ENCODE measurements around the gene MORN1.

MORN1 gene

GRCh38 chr1:2344121-2344681 lies 47.2 kb downstream of the MORN1 start:
- Histone ChIP-seq H4K8ac (ENCODE audit: low read depth, low read length) (no peak overlapping the region), H3K79me1 (ENCODE audit: low read depth, low read length) (peaks cover 2% of the 10 kb centered on the region), H2BK15ac (ENCODE audit: low read length) (peak overlapping the region; percentile 91), H3K14ac (ENCODE audit: low read length) (no peak overlapping the region), H3K4me2 (ENCODE audit: insufficient read depth, low read length, poor library complexity, severe bottlenecking) (no peak overlapping the region), H3K27me3 (ENCODE audit: control insufficient read depth in 3 of 3, insufficient read depth in 3 of 3, low read depth in 1 of 3, low read length in 3 of 3) (no peaks in the 10 kb centered on the region), H3K36me3 (replicated peaks in 1 of 2; ENCODE audit: control insufficient read depth in 2 of 2, insufficient read depth in 2 of 2, low read length in 2 of 2) (no peaks in the 10 kb centered on the region), H3K23ac (ENCODE audit: low read depth, low read length, poor library complexity) (peak overlapping the region; percentile 89), H4K91ac (ENCODE audit: low read depth, low read length, poor library complexity) (peak overlapping the region; percentile 53), H3K9me3 (replicated peaks in 1 of 2; ENCODE audit: control insufficient read depth in 2 of 2, insufficient read depth in 1 of 2, low read depth in 1 of 2, low read length in 2 of 2) (peaks cover 0 to 2% of the 10 kb centered on the region in 2 donors), H2BK12ac (ENCODE audit: low read length) (no peak overlapping the region), H2BK5ac (ENCODE audit: low read length) (no peak overlapping the region), H3K18ac (ENCODE audit: low read length) (peak overlapping the region; percentile 80), H3K4me3 (ENCODE audit: low read length in 2 of 2) (no peak overlapping the region), H2AK5ac (ENCODE audit: low read depth, low read length) (peak overlapping the region; percentile 64), H3K4me1 (ENCODE audit: control insufficient read depth in 2 of 2, insufficient read depth in 1 of 2, low read depth in 1 of 2, low read length in 2 of 2) (peaks cover 6 to 12% of the 10 kb centered on the region in 2 donors), H3K9ac (ENCODE audit: low read depth, low read length, poor library complexity) (no peak overlapping the region), H2BK120ac (ENCODE audit: low read depth, low read length) (peak overlapping the region; percentile 9), H3K4ac (ENCODE audit: low read length) (no peak overlapping the region), H3K27ac (replicated peaks; ENCODE audit: low read length) (no peak overlapping the region), H2AFZ (ENCODE audit: low read length) (no peak overlapping the region)
- no peak for DNase-seq (ENCODE audit: low spot score)
- WGBS, 2 donors (ENCODE audit: extremely low coverage in 2 of 2, insufficient read length in 2 of 2, insufficient replicate concordance in 1 of 2): no CpG with 5 or more reads among the region's 24 CpGs

- no peak for DNase-seq (ENCODE audit: low spot score)
- peak overlapping the region; percentile 29 for H2AFZ ChIP-seq (ENCODE audit: low read length)
- no peak overlapping the region for H4K91ac ChIP-seq (ENCODE audit: low read depth, low read length, poor library complexity)
- peak overlapping the region; percentile 91 for H2BK15ac ChIP-seq (ENCODE audit: low read length)
- H3K4me2 ChIP-seq (ENCODE audit: insufficient read depth, low read length, poor library complexity, severe bottlenecking): no peak overlapping the region
- no peaks in the 10 kb centered on the region for H3K27me3 ChIP-seq (ENCODE audit: control insufficient read depth in 3 of 3, insufficient read depth in 3 of 3, low read depth in 1 of 3, low read length in 3 of 3)
- no peaks in the 10 kb centered on the region for H3K79me1 ChIP-seq (ENCODE audit: low read depth, low read length)
- no peak overlapping the region for H3K9ac ChIP-seq (ENCODE audit: low read depth, low read length, poor library complexity)
- H2BK5ac ChIP-seq (ENCODE audit: low read length): no peak overlapping the region
- H4K8ac ChIP-seq (ENCODE audit: low read depth, low read length): no peak overlapping the region
- WGBS, 2 donors (ENCODE audit: extremely low coverage in 2 of 2, insufficient read length in 2 of 2, insufficient replicate concordance in 1 of 2): no CpG with 5 or more reads among the region's 39 CpGs
- no peaks in the 10 kb centered on the region for H3K36me3 ChIP-seq (replicated peaks in 1 of 2; ENCODE audit: control insufficient read depth in 2 of 2, insufficient read depth in 2 of 2, low read length in 2 of 2)
- H2BK120ac ChIP-seq (ENCODE audit: low read depth, low read length): peak overlapping the region; percentile 9
- peak overlapping the region; percentile 76 for H2AK5ac ChIP-seq (ENCODE audit: low read depth, low read length)
- H3K9me3 ChIP-seq (replicated peaks in 1 of 2; ENCODE audit: control insufficient read depth in 2 of 2, insufficient read depth in 1 of 2, low read depth in 1 of 2, low read length in 2 of 2): peaks cover 0 to 2% of the 10 kb centered on the region in 2 donors
- no peak overlapping the region for H3K4ac ChIP-seq (ENCODE audit: low read length)
- H3K27ac ChIP-seq (replicated peaks; ENCODE audit: low read length): no peak overlapping the region
- H3K4me1 ChIP-seq (ENCODE audit: control insufficient read depth in 2 of 2, insufficient read depth in 1 of 2, low read depth in 1 of 2, low read length in 2 of 2): peaks cover 0 to 3% of the 10 kb centered on the region in 2 donors
- peak overlapping the region; percentile 80 for H3K18ac ChIP-seq (ENCODE audit: low read length)
- peak overlapping the region; percentile 71 for H3K14ac ChIP-seq (ENCODE audit: low read length)
- peak overlapping the region; percentile 94 for H2BK12ac ChIP-seq (ENCODE audit: low read length)
- H3K23ac ChIP-seq (ENCODE audit: low read depth, low read length, poor library complexity): peak overlapping the region; percentile 43
- no peak overlapping the region for H3K4me3 ChIP-seq (ENCODE audit: low read length in 2 of 2)
These were observed 48.1 kb downstream of the MORN1 start for GRCh38 chr1:2343023-2343935.

GRCh38 chr1:2342384-2343022 lies 48.9 kb downstream of the MORN1 start:
- H3K18ac ChIP-seq (ENCODE audit: low read length): peak overlapping the region; percentile 35
- no peak overlapping the region for H2BK12ac ChIP-seq (ENCODE audit: low read length)
- H2AK5ac ChIP-seq (ENCODE audit: low read depth, low read length): peak overlapping the region; percentile 76
- no peaks in the 10 kb centered on the region for H3K27me3 ChIP-seq (ENCODE audit: control insufficient read depth in 3 of 3, insufficient read depth in 3 of 3, low read depth in 1 of 3, low read length in 3 of 3)
- H3K27ac ChIP-seq (replicated peaks; ENCODE audit: low read length): no peak overlapping the region
- H3K4ac ChIP-seq (ENCODE audit: low read length): no peak overlapping the region
- peaks cover 1 to 2% of the 10 kb centered on the region in 2 donors for H3K4me1 ChIP-seq (ENCODE audit: control insufficient read depth in 2 of 2, insufficient read depth in 1 of 2, low read depth in 1 of 2, low read length in 2 of 2)
- no peak overlapping the region for H2BK120ac ChIP-seq (ENCODE audit: low read depth, low read length)
- no peak overlapping the region for H3K9ac ChIP-seq (ENCODE audit: low read depth, low read length, poor library complexity)
- no CpG with 5 or more reads among the region's 21 CpGs for WGBS, 2 donors (ENCODE audit: extremely low coverage in 2 of 2, insufficient read length in 2 of 2, insufficient replicate concordance in 1 of 2)
- no peak overlapping the region for H3K14ac ChIP-seq (ENCODE audit: low read length)
- no peak overlapping the region for H4K8ac ChIP-seq (ENCODE audit: low read depth, low read length)
- no peak for DNase-seq (ENCODE audit: low spot score)
- no peak overlapping the region for H3K4me3 ChIP-seq (ENCODE audit: low read length in 2 of 2)
- peak overlapping the region; percentile 91 for H2BK15ac ChIP-seq (ENCODE audit: low read length)
- H2BK5ac ChIP-seq (ENCODE audit: low read length): no peak overlapping the region
- H4K91ac ChIP-seq (ENCODE audit: low read depth, low read length, poor library complexity): no peak overlapping the region
- no peaks in the 10 kb centered on the region for H3K79me1 ChIP-seq (ENCODE audit: low read depth, low read length)
- no peak overlapping the region for H3K4me2 ChIP-seq (ENCODE audit: insufficient read depth, low read length, poor library complexity, severe bottlenecking)
- no peak overlapping the region for H2AFZ ChIP-seq (ENCODE audit: low read length)
- H3K36me3 ChIP-seq (replicated peaks in 1 of 2; ENCODE audit: control insufficient read depth in 2 of 2, insufficient read depth in 2 of 2, low read length in 2 of 2): no peaks in the 10 kb centered on the region
- H3K23ac ChIP-seq (ENCODE audit: low read depth, low read length, poor library complexity): peak overlapping the region; percentile 43
- H3K9me3 ChIP-seq (replicated peaks in 1 of 2; ENCODE audit: control insufficient read depth in 2 of 2, insufficient read depth in 1 of 2, low read depth in 1 of 2, low read length in 2 of 2): no peaks in the 10 kb centered on the region
